ENCODE data around the gene NLGN1.
"Not testable (repeated sequence)": the region's sequence is repeated elsewhere in the genome, so short reads cannot be mapped to it uniquely, and the experiment has no call there.

Gene NLGN1

GRCh38 chr3:173430576-173430975, 33.0 kb downstream of the NLGN1 start:
- no peak for FAIRE-seq

GRCh38 chr3:173439004-173439403, 41.5 kb downstream of the NLGN1 start:
- no peak for FAIRE-seq

- FAIRE-seq, result no peak
Observed at GRCh38 chr3:173440514-173440913, 43.0 kb downstream of the NLGN1 start.

- not testable (repeated sequence) for FAIRE-seq
Observed at GRCh38 chr3:173451561-173451960, 54.0 kb downstream of the NLGN1 start.

- no peak for FAIRE-seq
Observed at GRCh38 chr3:173463250-173463649, 65.7 kb downstream of the NLGN1 start.

- FAIRE-seq, result no peak
Observed at GRCh38 chr3:173465112-173465511, 67.6 kb downstream of the NLGN1 start.

GRCh38 chr3:173465898-173466678, 68.5 kb downstream of the NLGN1 start:
- FAIRE-seq, result no peak

GRCh38 chr3:173467501-173467900, 70.0 kb downstream of the NLGN1 start:
- FAIRE-seq, result no peak

- no peak for FAIRE-seq
Observed at GRCh38 chr3:173473237-173473636, 75.7 kb downstream of the NLGN1 start.

- no peak for FAIRE-seq
Observed at GRCh38 chr3:173479301-173479700, 81.8 kb downstream of the NLGN1 start.

GRCh38 chr3:173501931-173502489, 104.5 kb downstream of the NLGN1 start:
- FAIRE-seq, result no peak

- no peak for FAIRE-seq
Observed at GRCh38 chr3:173502983-173503568, 105.5 kb downstream of the NLGN1 start.

- FAIRE-seq, result no peak
Observed at GRCh38 chr3:173510565-173510964, 113.0 kb downstream of the NLGN1 start.

- FAIRE-seq, result no peak
Observed at GRCh38 chr3:173513123-173513522, 115.6 kb downstream of the NLGN1 start.

- FAIRE-seq, result no peak
Observed at GRCh38 chr3:173529062-173529711, 131.6 kb downstream of the NLGN1 start.

- no peak for FAIRE-seq
Observed at GRCh38 chr3:173531602-173532001, 134.1 kb downstream of the NLGN1 start.

- no peak for FAIRE-seq
Observed at GRCh38 chr3:173538410-173538809, 140.9 kb downstream of the NLGN1 start.

- FAIRE-seq, result not testable (repeated sequence)
Observed at GRCh38 chr3:173545590-173545989, 148.0 kb downstream of the NLGN1 start.

GRCh38 chr3:173547070-173547469, 149.5 kb downstream of the NLGN1 start:
- no peak for FAIRE-seq

- FAIRE-seq, result no peak
Observed at GRCh38 chr3:173548261-173548660, 150.7 kb downstream of the NLGN1 start.

GRCh38 chr3:173552526-173552925, 155.0 kb downstream of the NLGN1 start:
- FAIRE-seq, result no peak

GRCh38 chr3:173553635-173554280, 156.2 kb downstream of the NLGN1 start:
- peak; percentile 88 for FAIRE-seq

GRCh38 chr3:173556546-173556945, 159.0 kb downstream of the NLGN1 start:
- no peak for FAIRE-seq

All from A204.1 (cell line).